Measurements from ENCODE around the gene TBCK.

- TF ChIP-seq EZH2 (IDR thresholded peaks at IDR 0.05; ENCODE audit: low read length, unreplicated experiment) (no peak), CTCF (conservative IDR thresholded peaks at IDR 0.05; ENCODE audit: low read depth, low read length) (no peak)
Observed at GRCh38 chr4:106301393-106302061, 14.5 kb downstream of the TBCK start.

All from PC-3 (cell line).